HEK293T (cell line): Measurements from ENCODE around the gene CD44.

Experiments used
- CTCF ChIA-PET: fragments of 350-600 bp; formaldehyde crosslinking; extraction: SDS; loops from one replicate; lab custom pipeline; 2021; ENCODE audit warnings: antibody characterized with exemption, inconsistent platforms; lab: Yijun Ruan, JAX
- POLR2A ChIA-PET: fragments of 350-600 bp; formaldehyde crosslinking; extraction: SDS; loops from one replicate; lab custom pipeline; 2020; ENCODE audit warnings: antibody characterized with exemption, inconsistent platforms; lab: Yijun Ruan, JAX
- DNase-seq: peaks from one replicate; pipeline ENCODE4 v3.0.0; 2012; ENCODE audit warnings: mixed read lengths; ENCODE audit errors: extremely low spot score
- ARNT ChIP-seq: fragments of 450-650 bp; IDR thresholded peaks from 2 replicates; pipeline ENCODE4 v1.6.1; 2017; ENCODE audit warnings: mild to moderate bottlenecking
- BHLHE40 ChIP-seq: fragments of 450-650 bp; IDR thresholded peaks from 2 replicates; pipeline ENCODE4 v1.6.1; 2016; ENCODE audit warnings: mild to moderate bottlenecking, moderate library complexity, borderline replicate concordance
- CTBP1 ChIP-seq: fragments of 450-650 bp; IDR thresholded peaks from 2 replicates; pipeline ENCODE4 v1.6.1; 2016; ENCODE audit warnings: borderline replicate concordance
- ELF4 ChIP-seq: fragments of 450-650 bp; IDR thresholded peaks from 2 replicates; pipeline ENCODE4 v1.6.1; 2017; ENCODE audit warnings: antibody characterized with exemption
- FOXA1 ChIP-seq: fragments of 450-650 bp; IDR thresholded peaks from 2 replicates; pipeline ENCODE4 v1.6.1; 2016; ENCODE audit warnings: mild to moderate bottlenecking
- FOXK2 ChIP-seq: fragments of 450-650 bp; IDR thresholded peaks from 2 replicates; pipeline ENCODE4 v1.6.1; 2016; ENCODE audit warnings: mild to moderate bottlenecking
- FOXM1 ChIP-seq: fragments of 450-650 bp; IDR thresholded peaks from 2 replicates; pipeline ENCODE4 v1.6.1; 2017; ENCODE audit warnings: mild to moderate bottlenecking, borderline replicate concordance
- HDGF ChIP-seq: fragments of 450-650 bp; IDR thresholded peaks from 2 replicates; pipeline ENCODE4 v1.6.1; 2017; ENCODE audit warnings: antibody characterized with exemption, borderline replicate concordance
- L3MBTL2 ChIP-seq: fragments of 450-650 bp; conservative IDR thresholded peaks from 2 replicates; pipeline ENCODE4 v1.6.1; 2016; ENCODE audit warnings: mild to moderate bottlenecking
- LEF1 ChIP-seq: fragments of 450-650 bp; IDR thresholded peaks from 2 replicates; pipeline ENCODE4 v1.6.1; 2017; ENCODE audit warnings: mild to moderate bottlenecking, borderline replicate concordance
- NFRKB ChIP-seq: fragments of 450-650 bp; IDR thresholded peaks from 2 replicates; pipeline ENCODE4 v1.6.1; 2016; ENCODE audit warnings: mild to moderate bottlenecking, moderate library complexity
- PKNOX1 ChIP-seq: fragments of 450-650 bp; IDR thresholded peaks from 2 replicates; pipeline ENCODE4 v1.6.1; 2016
- SP1 ChIP-seq: fragments of 450-650 bp; IDR thresholded peaks from 2 replicates; pipeline ENCODE4 v1.6.1; 2017
- SUZ12 ChIP-seq: fragments of 450-650 bp; IDR thresholded peaks from 2 replicates; pipeline ENCODE4 v1.6.1; 2016; ENCODE audit warnings: mild to moderate bottlenecking
- TARDBP ChIP-seq: fragments of 450-650 bp; IDR thresholded peaks from 2 replicates; pipeline ENCODE4 v1.6.1; 2016
- ZNF384 ChIP-seq: fragments of 450-650 bp; IDR thresholded peaks from 2 replicates; pipeline ENCODE4 v1.6.1; 2016

Gene CD44

GRCh38 chr11:35241083-35241482 lies 102.1 kb downstream of the CD44 start:
- TF ChIP-seq FOXM1: no peak
- ChIA-PET CTCF (interaction anchor here (0.6 kb wide), 1 partner anchor 315 kb away, joined by 3 read pairs; no protein-coding TSS in a partner anchor), POLR2A (no interaction called here)
- DNase-seq: no peak

- TF ChIP-seq PKNOX1 (no peak), SP1 (no peak), HDGF (no peak), SUZ12 (no peak), FOXA1 (no peak), ZNF384 (no peak), LEF1 (no peak), ARNT (no peak), CTBP1 (no peak), L3MBTL2 (no peak), FOXK2 (no peak), TARDBP (no peak), NFRKB (no peak), BHLHE40 (no peak)
- ChIA-PET CTCF (no interaction called here), POLR2A (no interaction called here)
- no peak for DNase-seq
These were observed 102.6 kb downstream of the CD44 start for GRCh38 chr11:35241531-35241930.

- CTCF ChIA-PET: no interaction called here
- POLR2A ChIA-PET: no interaction called here
- TF ChIP-seq CTBP1 (no peak), FOXA1 (no peak), L3MBTL2 (no peak), BHLHE40 (no peak), ZNF384 (no peak), HDGF (no peak), FOXK2 (no peak), TARDBP (no peak), PKNOX1 (no peak), ELF4 (no peak), SUZ12 (no peak), SP1 (no peak), NFRKB (no peak), ARNT (no peak), FOXM1 (no peak), LEF1 (no peak)
- DNase-seq: no peak
These were observed 103.7 kb downstream of the CD44 start for GRCh38 chr11:35242412-35243242.

GRCh38 chr11:35243774-35244173 lies 104.8 kb downstream of the CD44 start:
- POLR2A ChIA-PET: interaction anchor here (0.7 kb wide), 1 partner anchor 33 kb away, joined by 3 read pairs; no protein-coding TSS in a partner anchor
- TF ChIP-seq HDGF (no peak), FOXK2 (no peak), FOXM1 (no peak), L3MBTL2 (no peak), PKNOX1 (no peak), BHLHE40 (no peak), TARDBP (no peak), ARNT (no peak), SUZ12 (no peak), CTBP1 (no peak), ELF4 (no peak), SP1 (no peak)
- no peak for DNase-seq
- CTCF ChIA-PET: no interaction called here

- TF ChIP-seq ARNT (no peak), ELF4 (no peak), FOXA1 (no peak), L3MBTL2 (no peak), CTBP1 (no peak), PKNOX1 (no peak), TARDBP (no peak), BHLHE40 (no peak), LEF1 (no peak), ZNF384 (no peak), HDGF (no peak)
- DNase-seq: no peak
- ChIA-PET POLR2A (no interaction called here), CTCF (no interaction called here)
These were observed 106.1 kb downstream of the CD44 start for GRCh38 chr11:35245056-35245455.

GRCh38 chr11:35245786-35246185 lies 106.8 kb downstream of the CD44 start:
- POLR2A ChIA-PET: no interaction called here
- CTCF ChIA-PET: interaction anchor here (0.6 kb wide), 1 partner anchor 54 kb away, joined by 3 read pairs; no protein-coding TSS in a partner anchor
- TF ChIP-seq L3MBTL2 (no peak), ZNF384 (no peak), ELF4 (no peak), NFRKB (no peak), CTBP1 (no peak), FOXK2 (no peak), FOXA1 (no peak), PKNOX1 (no peak), SUZ12 (no peak), SP1 (no peak), ARNT (no peak), LEF1 (no peak), FOXM1 (no peak), HDGF (no peak), BHLHE40 (no peak), TARDBP (no peak)
- DNase-seq: no peak
